A549 (cell line): ENCODE data around the gene SLC37A2. TPM values are rescaled to one million over a fixed set of nuclear protein-coding genes. Genes with fewer than 3 reads are reported as not detected.

Source experiments
- ATAC-seq, 2 experiments: fragments of 200-7000 bp in 1 of 2; fragments of >200 bp in 1 of 2; cut with Nextera tagmentation in 1 of 2; cut with Tn5 transposase in 1 of 2; 3 replicates each; pipeline versions ENCODE4 v1.8.0 to v1.9.1; 2018 to 2020; ENCODE audit warnings: mild to moderate bottlenecking in 1 of 2, moderate library complexity in 1 of 2
- CTCF ChIA-PET: fragments of 300-600 bp; sonication (Branson Sonifier 250); formaldehyde crosslinking; extraction: SDS; loops from one replicate; lab custom pipeline; 2021; ENCODE audit warnings: antibody characterized with exemption, inconsistent platforms; lab: Yijun Ruan, JAX
- POLR2A ChIA-PET: fragments of 350-600 bp; formaldehyde crosslinking; extraction: SDS; loops from one replicate; lab custom pipeline; 2021; ENCODE audit warnings: antibody characterized with exemption, inconsistent platforms; lab: Yijun Ruan, JAX
- DNase-seq, 2 experiments: peaks; one replicate each; pipeline versions ENCODE4 v3.0.0 to v3.0.0-alpha.2; 2011 to 2016; ENCODE audit warnings: low read depth in 1 of 2, low spot score in 1 of 2
- FAIRE-seq: peaks from 2 replicates; lab custom pipeline; 2011; peaks lifted over from hg19 to GRCh38; lab: Jason Lieb, UNC
- H3K27ac ChIP-seq, 2 experiments: fragments of >200 bp; sonication (Bioruptor Twin); formaldehyde crosslinking; 3 replicates each; pipeline ENCODE4 v1.5.1; 2016 to 2017
- H3K4me1 ChIP-seq: fragments of >200 bp; sonication (Bioruptor Twin); formaldehyde crosslinking; 3 replicates; pipeline ENCODE4 v1.6.1; 2016
- H3K4me2 ChIP-seq: fragments of >200 bp; sonication (Bioruptor Twin); formaldehyde crosslinking; 3 replicates; pipeline ENCODE4 v1.6.1; 2016
- H3K4me3 ChIP-seq: fragments of >200 bp; sonication (Bioruptor Twin); formaldehyde crosslinking; 3 replicates; pipeline ENCODE4 v1.5.1; 2016
- H3K9me3 ChIP-seq: fragments of >200 bp; sonication (Bioruptor Twin); formaldehyde crosslinking; 3 replicates; pipeline ENCODE4 v1.6.1; 2016
- EHF ChIP-seq: fragments of 250-450 bp; sonication (Bioruptor Pico); IDR thresholded peaks from 2 replicates; pipeline ENCODE4 v1.5.0; 2020; ENCODE audit warnings: mild to moderate bottlenecking
- EHMT2 ChIP-seq: fragments of 200-600 bp; sonication (generic); IDR thresholded peaks from 2 replicates; pipeline ENCODE4 v1.6.1; 2016; ENCODE audit warnings: antibody characterized with exemption, low read depth, mild to moderate bottlenecking, moderate library complexity
- FOSL2 ChIP-seq, 2 experiments: fragments of 450-650 bp in 1 of 2; fragments of >200 bp in 1 of 2; sonication (Bioruptor Twin) in 1 of 2; formaldehyde crosslinking; IDR thresholded peaks; 2 replicates each; pipeline versions ENCODE4 v1.5.0 to v1.6.1; 2016 to 2020; ENCODE audit warnings: mild to moderate bottlenecking in 1 of 2, moderate library complexity in 1 of 2
- HES2 ChIP-seq: fragments of >200 bp; sonication (Bioruptor Twin); formaldehyde crosslinking; IDR thresholded peaks from 2 replicates; pipeline ENCODE4 v1.6.1; 2016
- HEYL ChIP-seq: fragments of 250-450 bp; sonication (Bioruptor Pico); IDR thresholded peaks from 2 replicates; pipeline ENCODE4 v1.8.0; 2021; ENCODE audit warnings: mild to moderate bottlenecking, moderate library complexity
- HMGXB4 ChIP-seq: fragments of 250-450 bp; sonication (Bioruptor Pico); IDR thresholded peaks from 2 replicates; pipeline ENCODE4 v1.5.0; 2021; ENCODE audit warnings: mild to moderate bottlenecking, moderate library complexity, borderline replicate concordance
- KDM1A ChIP-seq: fragments of 200-600 bp; sonication (generic); IDR thresholded peaks from 2 replicates; pipeline ENCODE4 v1.6.1; 2016; ENCODE audit warnings: low read depth, mild to moderate bottlenecking
- MAX ChIP-seq: IDR thresholded peaks from 2 replicates; pipeline ENCODE4 v1.6.1; 2012
- MAZ ChIP-seq: fragments of 150-350 bp; IDR thresholded peaks from 2 replicates; pipeline ENCODE4 v1.6.1; 2014; ENCODE audit warnings: antibody characterized with exemption, low read depth, low read length, borderline replicate concordance
- MYC ChIP-seq: IDR thresholded peaks from 2 replicates; pipeline ENCODE4 v1.6.1; 2012; ENCODE audit warnings: mild to moderate bottlenecking, inconsistent platforms, low read length, improper control_type of control experiment, borderline replicate concordance
- NFE2L2 ChIP-seq: fragments of 150-350 bp; conservative IDR thresholded peaks from 2 replicates; pipeline ENCODE4 v1.6.1; 2014; ENCODE audit warnings: low read length
- PBX3 ChIP-seq: IDR thresholded peaks from 2 replicates; pipeline ENCODE4 v1.6.1; 2012
- PHF8 ChIP-seq: fragments of 200-600 bp; sonication (generic); IDR thresholded peaks from 2 replicates; pipeline ENCODE4 v1.6.1; 2016; ENCODE audit warnings: low read depth, mild to moderate bottlenecking, antibody characterized with exemption, moderate library complexity, borderline replicate concordance
- RCOR1 ChIP-seq: fragments of 150-350 bp; IDR thresholded peaks from 2 replicates; pipeline ENCODE4 v1.6.1; 2014; ENCODE audit warnings: antibody characterized with exemption, low read length, low read depth
- REST ChIP-seq: fragments of 200-600 bp; sonication (generic); IDR thresholded peaks from 2 replicates; pipeline ENCODE4 v1.6.1; 2016; ENCODE audit warnings: antibody characterized with exemption, mild to moderate bottlenecking, moderate library complexity
- RNF2 ChIP-seq: fragments of 200-600 bp; sonication (generic); IDR thresholded peaks from 2 replicates; pipeline ENCODE4 v1.6.1; 2016; ENCODE audit warnings: low read depth, mild to moderate bottlenecking, antibody characterized with exemption, moderate library complexity, borderline replicate concordance
- USF2 ChIP-seq: fragments of 450-650 bp; IDR thresholded peaks from 2 replicates; pipeline ENCODE4 v1.6.1; 2014; ENCODE audit warnings: antibody characterized with exemption
- ZFP36 ChIP-seq: fragments of 450-650 bp; IDR thresholded peaks from 2 replicates; pipeline ENCODE4 v1.6.1; 2014; ENCODE audit warnings: borderline replicate concordance; ENCODE audit not compliant: partially characterized antibody
- WGBS: methylation state at CpG from one replicate; pipeline ENCODE4 v1.1.6; 2017; ENCODE audit errors: missing lambda C conversion rate; 5-methylcytosine and 5-hydroxymethylcytosine counted together
- polyA plus RNA-seq, 4 experiments: library from polyadenylated mRNA; depleted of rRNA in 3 of 4; stranded (reverse); fragments of >200 nt; fragmentation: RNase III in 1 of 4; extraction: RNeasy Plus Mini Kit Qiagen cat#74134 plus additional on column Dnase treatment in 1 of 4; gene quantifications; 2 replicates in 3 of 4; 3 replicates in 1 of 4; pipeline ENCODE4 v1.2.3, GENCODE V29; 2011 to 2017

Gene SLC37A2
- polyA plus RNA-seq, 2 of the 4 experiments (the other 2 are of a cell fraction) = 0.13 to 0.14 TPM

GRCh38 chr11:125110506-125110905 lies 47.4 kb downstream of the SLC37A2 start:
- Histone ChIP-seq H3K27ac (peak overlapping the region; percentile 74 to 93; a peak in 4 of 6 replicates), H3K9me3 (peaks cover 12% of the 10 kb centered on the region; the same call in 2 of the 3 replicates), H3K4me2 (peak overlapping the region; percentile 71), H3K4me3 (peak overlapping the region; percentile 63), H3K4me1 (peaks cover 12% of the 10 kb centered on the region; the same call in 2 of the 3 replicates)
- DNase-seq (no peak), FAIRE-seq (no peak), ATAC-seq (no peak)
- CTCF ChIA-PET = interaction anchor here (3.4 kb wide), 1 partner anchor 14 kb away, joined by 19 read pairs; no protein-coding TSS in a partner anchor
- no peak for TF ChIP-seq PBX3
- TF ChIP-seq EHMT2 = no peak
- POLR2A ChIA-PET = no interaction called here
- 55% methylated on average over 4 of the region's 4 CpGs for WGBS

GRCh38 chr11:125111001-125111342 lies 47.9 kb downstream of the SLC37A2 start:
- peaks cover 12% of the 10 kb centered on the region; the same call in 2 of the 3 replicates for H3K4me1 ChIP-seq
- ATAC-seq = peak; percentile 21 to 46; a peak in 5 of 6 replicates
- H3K4me3 ChIP-seq = peak overlapping the region; percentile 63
- TF ChIP-seq FOSL2 (IDR thresholded peaks at IDR 0.05) (no peak), FOSL2 (CRISPR knock-in tag; IDR thresholded peaks at IDR 0.05) (no peak), PHF8 (no peak), MYC (no peak), KDM1A (no peak), MAX (no peak), ZFP36 (no peak), EHF (CRISPR knock-in tag) (no peak), HMGXB4 (CRISPR knock-in tag) (no peak), USF2 (no peak), NFE2L2 (no peak), HEYL (CRISPR knock-in tag) (no peak), MAZ (no peak), REST (no peak), HES2 (no peak), RNF2 (no peak), RCOR1 (no peak)
- peaks cover 12% of the 10 kb centered on the region; the same call in 2 of the 3 replicates for H3K9me3 ChIP-seq
- ChIA-PET POLR2A (interaction anchor here (1.1 kb wide), 1 partner anchor 15 kb away, joined by 3 read pairs; no protein-coding TSS in a partner anchor), CTCF (interaction anchor here (3.4 kb wide), 1 partner anchor 13 kb away, joined by 19 read pairs; no protein-coding TSS in a partner anchor)
- WGBS = 2% methylated on average over 9 of the region's 9 CpGs
- no peak for FAIRE-seq
- peak in 1 of 2 experiments; percentile 5 for DNase-seq
- peak overlapping the region; percentile 71 for H3K4me2 ChIP-seq
- H3K27ac ChIP-seq = peak overlapping the region; percentile 74 to 93
